ENCODE results near the gene RYR3. TPM values are rescaled to one million over a fixed set of nuclear protein-coding genes. Genes with fewer than 3 reads are reported as not detected.

RYR3 gene
- total and polyA plus RNA-seq, 2 of the 13 experiments (the other 11 are each of a cell fraction or from before 2014, with no cell fraction given): not detected

DNA sequence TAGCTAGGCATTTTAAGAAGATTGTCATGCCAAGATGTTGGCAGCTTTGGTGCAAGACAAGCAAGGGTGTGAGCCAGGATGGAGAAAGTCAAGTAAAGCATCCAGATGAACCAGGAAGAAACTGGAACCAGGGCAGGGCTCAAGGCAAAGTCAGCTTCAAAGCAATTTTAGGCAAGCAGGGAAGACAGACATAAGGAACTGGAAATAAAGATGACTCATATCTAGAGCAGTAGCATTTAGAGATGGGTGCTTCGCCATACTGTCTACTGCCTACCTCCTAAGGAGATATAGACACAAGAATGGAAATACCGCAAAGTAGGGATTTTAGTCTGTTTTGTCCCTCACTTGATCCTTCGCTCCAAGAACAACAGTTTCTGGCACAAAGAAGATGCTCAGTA is 59.9 kb downstream of the RYR3 start:
- no TSS peak for BruUV-seq (replicated peaks)
- no peak for ATAC-seq
- no peak for FAIRE-seq
- H3K9ac ChIP-seq (ENCODE audit: insufficient read depth, low read depth, low read length): no peak overlapping the region
- intact Hi-C loops (cut with micrococcal nuclease; ENCODE audit: unreplicated experiment): no loop called here
- in situ Hi-C loops (cut with HindIII; ENCODE audit: extremely low pct_ligation_motif_present, low pct_unique_long_range_greater_than_20kb): no loop called here
- no peak overlapping the region for H3K4me2 ChIP-seq (ENCODE audit: low read depth, low read length)
- ChIA-PET CTCF (ENCODE audit: low intra/inter-chr PET ratio, low total read pairs) (no interaction called here), POLR2A (no interaction called here)
- no peak for DNase-seq (ENCODE audit: low spot score)
- H3K4me1 ChIP-seq (ENCODE audit: insufficient read depth, low read length): no peaks in the 10 kb centered on the region
- H3K27me3 ChIP-seq (ENCODE audit: control insufficient read depth in 1 of 2, insufficient read depth in 2 of 2, low read length in 2 of 2): no peaks in the 10 kb centered on the region; a peak in 1 of 5 replicates
- no peaks in the 10 kb centered on the region for H3K79me2 ChIP-seq (ENCODE audit: insufficient read depth, low read length)
- no peaks in the 10 kb centered on the region for H3K9me3 ChIP-seq (ENCODE audit: low read length)
- H3K4me3 ChIP-seq (replicated peaks in 1 of 3; ENCODE audit: insufficient read depth in 1 of 3, low read depth in 2 of 3, low read length in 3 of 3): no peak overlapping the region
- no peaks in the 10 kb centered on the region for H4K20me1 ChIP-seq (ENCODE audit: insufficient read depth, low read length)
- no peak overlapping the region for H3K27ac ChIP-seq (ENCODE audit: extremely low read length, insufficient read depth, low read length)
- 32% methylated on average over 3 of the region's 3 CpGs for WGBS (ENCODE audit: low lambda C conversion rate)
- H2AFZ ChIP-seq (ENCODE audit: low read length): no peak overlapping the region
- no peaks in the 10 kb centered on the region for H3K36me3 ChIP-seq (replicated peaks in 1 of 2; ENCODE audit: control insufficient read depth in 1 of 2, insufficient read depth in 2 of 2, low read length in 2 of 2)
- TF ChIP-seq PREB (CRISPR knock-in tag; IDR thresholded peaks at IDR 0.05): no peak
- no peak for TF ChIP-seq SP2 (CRISPR knock-in tag; IDR thresholded peaks at IDR 0.05)
- no peak for TF ChIP-seq ZNF232 (CRISPR knock-in tag; IDR thresholded peaks at IDR 0.05; ENCODE audit: borderline replicate concordance)
- TF ChIP-seq, protein P1, sequence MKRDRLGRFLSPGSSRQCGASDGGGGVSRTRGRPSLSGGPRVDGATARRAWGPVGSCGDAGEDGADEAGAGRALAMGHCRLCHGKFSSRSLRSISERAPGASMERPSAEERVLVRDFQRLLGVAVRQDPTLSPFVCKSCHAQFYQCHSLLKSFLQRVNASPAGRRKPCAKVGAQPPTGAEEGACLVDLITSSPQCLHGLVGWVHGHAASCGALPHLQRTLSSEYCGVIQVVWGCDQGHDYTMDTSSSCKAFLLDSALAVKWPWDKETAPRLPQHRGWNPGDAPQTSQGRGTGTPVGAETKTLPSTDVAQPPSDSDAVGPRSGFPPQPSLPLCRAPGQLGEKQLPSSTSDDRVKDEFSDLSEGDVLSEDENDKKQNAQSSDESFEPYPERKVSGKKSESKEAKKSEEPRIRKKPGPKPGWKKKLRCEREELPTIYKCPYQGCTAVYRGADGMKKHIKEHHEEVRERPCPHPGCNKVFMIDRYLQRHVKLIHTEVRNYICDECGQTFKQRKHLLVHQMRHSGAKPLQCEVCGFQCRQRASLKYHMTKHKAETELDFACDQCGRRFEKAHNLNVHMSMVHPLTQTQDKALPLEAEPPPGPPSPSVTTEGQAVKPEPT (CRISPR knock-in tag; IDR thresholded peaks at IDR 0.05; ENCODE audit: low read depth): no peak
- no peak for TF ChIP-seq ZNF382 (CRISPR knock-in tag; IDR thresholded peaks at IDR 0.05; ENCODE audit: borderline replicate concordance)
- no peak for TF ChIP-seq KIAA2018 (CRISPR knock-in tag; IDR thresholded peaks at IDR 0.05; ENCODE audit: borderline replicate concordance)
- no peak for TF ChIP-seq ZBTB44 (CRISPR knock-in tag; IDR thresholded peaks at IDR 0.05)
- no peak for TF ChIP-seq RXRB (CRISPR knock-in tag; IDR thresholded peaks at IDR 0.05; ENCODE audit: borderline replicate concordance)
- TF ChIP-seq TEF (CRISPR knock-in tag; IDR thresholded peaks at IDR 0.05): no peak

All from HepG2 (cell line).